ENCODE results near the gene NUP205.
"Not testable (repeated sequence)": the region's sequence is repeated elsewhere in the genome, so short reads cannot be mapped to it uniquely, and the experiment has no call there.

NUP205 gene

GRCh38 chr7:135668852-135669395, 111.2 kb downstream of the NUP205 start:
- not testable (repeated sequence) for DNase-seq

- DNase-seq: no peak
Observed at GRCh38 chr7:135669774-135670173, 112.1 kb downstream of the NUP205 start.

- no peak for DNase-seq
Observed at GRCh38 chr7:135670179-135670578, 112.5 kb downstream of the NUP205 start.

GRCh38 chr7:135672560-135673359, 115.0 kb downstream of the NUP205 start:
- no peak for DNase-seq

GRCh38 chr7:135673360-135673706, 115.6 kb downstream of the NUP205 start:
- no peak for DNase-seq

GRCh38 chr7:135678612-135679575, 121.2 kb downstream of the NUP205 start:
- no peak for DNase-seq

- no peak for DNase-seq
Observed at GRCh38 chr7:135681762-135682161, 124.0 kb downstream of the NUP205 start.

- DNase-seq: no peak
Observed at GRCh38 chr7:135682191-135682590, 124.5 kb downstream of the NUP205 start.

GRCh38 chr7:135683609-135684008, 125.9 kb downstream of the NUP205 start:
- DNase-seq: no peak

GRCh38 chr7:135684136-135684535, 126.4 kb downstream of the NUP205 start:
- DNase-seq: no peak

GRCh38 chr7:135684699-135685098, 127.0 kb downstream of the NUP205 start:
- no peak for DNase-seq

GRCh38 chr7:135685306-135686084, 127.8 kb downstream of the NUP205 start:
- no peak for DNase-seq

GRCh38 chr7:135687466-135687865, 129.7 kb downstream of the NUP205 start:
- no peak for DNase-seq

- no peak for DNase-seq
Observed at GRCh38 chr7:135690566-135690965, 132.8 kb downstream of the NUP205 start.

- no peak for DNase-seq
Observed at GRCh38 chr7:135692055-135692454, 134.3 kb downstream of the NUP205 start.

GRCh38 chr7:135692606-135693005, 134.9 kb downstream of the NUP205 start:
- DNase-seq: not testable (repeated sequence)

GRCh38 chr7:135693558-135693957, 135.8 kb downstream of the NUP205 start:
- no peak for DNase-seq

GRCh38 chr7:135697276-135698049, 139.7 kb downstream of the NUP205 start:
- DNase-seq: no peak

Measured in CD4-positive, alpha-beta T cell treated with Interleukin-17A for 4 hours (primary cell).